Inferior parietal cortex (tissue), 1 donor: ENCODE data around the gene EPM2A.
"Not testable (repeated sequence)": the region's sequence is repeated elsewhere in the genome, so short reads cannot be mapped to it uniquely, and the experiment has no call there.

Experiments used
- DNase-seq: peaks from one replicate; pipeline ENCODE4 v3.0.0-alpha.2; 2016; ENCODE audit errors: extremely low spot score

Gene EPM2A

GRCh38 chr6:145735356-145736165, at the start of gene EPM2A:
Gene EPM2A, minus strand, starts transcription at chr6:145735520. Its CDS starts 22 bp downstream, at chr6:145735498.
- DNase-seq, result peak; percentile 63

- DNase-seq, result no peak
Observed at GRCh38 chr6:145784683-145785082, 49.4 kb upstream of the EPM2A start.

- DNase-seq, result no peak
Observed at GRCh38 chr6:145783796-145784195, 48.5 kb upstream of the EPM2A start.

GRCh38 chr6:145772846-145773245, 37.5 kb upstream of the EPM2A start:
- DNase-seq, result no peak

GRCh38 chr6:145765449-145765848, 30.1 kb upstream of the EPM2A start:
- no peak for DNase-seq

GRCh38 chr6:145763742-145764141, 28.4 kb upstream of the EPM2A start:
- no peak for DNase-seq

GRCh38 chr6:145761584-145761983, 26.3 kb upstream of the EPM2A start:
- DNase-seq, result no peak

GRCh38 chr6:145758113-145758512, 22.8 kb upstream of the EPM2A start:
- peak; percentile 4 for DNase-seq

GRCh38 chr6:145756170-145756662, 20.9 kb upstream of the EPM2A start:
- no peak for DNase-seq

GRCh38 chr6:145755682-145756081, 20.4 kb upstream of the EPM2A start:
- no peak for DNase-seq

GRCh38 chr6:145752638-145753037, 17.3 kb upstream of the EPM2A start:
- DNase-seq, result no peak

GRCh38 chr6:145749632-145750031, 14.3 kb upstream of the EPM2A start:
- DNase-seq, result peak; percentile 22

- no peak for DNase-seq
Observed at GRCh38 chr6:145745861-145746260, 10.5 kb upstream of the EPM2A start.

- no peak for DNase-seq
Observed at GRCh38 chr6:145744619-145745018, 9.3 kb upstream of the EPM2A start.

- DNase-seq, result no peak
Observed at GRCh38 chr6:145743332-145743731, 8.0 kb upstream of the EPM2A start.

GRCh38 chr6:145742472-145742871, 7.2 kb upstream of the EPM2A start:
- not testable (repeated sequence) for DNase-seq

GRCh38 chr6:145739685-145740084, 4.4 kb upstream of the EPM2A start:
- DNase-seq, result not testable (repeated sequence)

- DNase-seq, result no peak
Observed at GRCh38 chr6:145738265-145738664, 2.9 kb upstream of the EPM2A start.

GRCh38 chr6:145736661-145737144, 1.4 kb upstream of the EPM2A start:
- DNase-seq, result peak; percentile 13

- DNase-seq, result peak; percentile 75
Observed at GRCh38 chr6:145734486-145735355, 599 bp downstream of the EPM2A start.

GRCh38 chr6:145733810-145734209, 1.5 kb downstream of the EPM2A start:
- DNase-seq, result peak; percentile 30

GRCh38 chr6:145733207-145733606, 2.1 kb downstream of the EPM2A start:
- DNase-seq, result no peak
